GM12878 (cell line): ENCODE measurements around the gene CACNA2D3. TPM values are rescaled to one million over a fixed set of nuclear protein-coding genes. Genes with fewer than 3 reads are reported as not detected.

ENCODE experiments used
- ATAC-seq: fragments of 200-7000 bp; cut with Tn5 transposase; 3 replicates; pipeline ENCODE4 v1.9.1; 2020; ENCODE audit warnings: mild to moderate bottlenecking, moderate library complexity
- BruUV-seq: library from RNA; stranded (reverse); fragments of 400-500 nt; replicated peaks from 2 replicates; lab custom pipeline; 2021; lab: Mats Ljungman, UMichigan
- CTCF ChIA-PET: fragments of 300-600 bp; sonication (Branson Sonifier 250); formaldehyde crosslinking; extraction: SDS; loops from one replicate; lab custom pipeline; 2021; ENCODE audit warnings: inconsistent platforms; lab: Yijun Ruan, JAX
- POLR2A ChIA-PET: fragments of 350-600 bp; formaldehyde crosslinking; extraction: SDS; loops from one replicate; lab custom pipeline; 2021; ENCODE audit warnings: inconsistent platforms; lab: Charles Lee
- RAD21 ChIA-PET: fragments of 300-600 bp; sonication (Branson Sonifier 250); formaldehyde crosslinking; loops from one replicate; lab custom pipeline; 2023; ENCODE audit warnings: antibody characterized with exemption; ENCODE audit not compliant: unreplicated experiment; lab: Charles Lee
- SMC1A ChIA-PET: fragments of 300-600 bp; sonication (Branson Sonifier 250); formaldehyde crosslinking; loops from one replicate; lab custom pipeline; 2023; ENCODE audit not compliant: unreplicated experiment, uncharacterized antibody; lab: Charles Lee
- DNase-seq: peaks from one replicate; pipeline ENCODE4 v3.0.0-alpha.2; 2011; ENCODE audit warnings: low read depth, low spot score
- FAIRE-seq: peaks from 3 replicates; lab custom pipeline; 2011; peaks lifted over from hg19 to GRCh38; lab: Jason Lieb, UNC
- H2AFZ ChIP-seq: 2 replicates; pipeline ENCODE4 v1.6.0; 2011; ENCODE audit warnings: low read depth, low read length, control low read depth; ENCODE audit not compliant: control insufficient read depth
- H3K27ac ChIP-seq: 2 replicates; pipeline ENCODE4 v1.5.1; 2011; ENCODE audit warnings: control low read depth; ENCODE audit not compliant: control insufficient read depth, insufficient read depth
- H3K27me3 ChIP-seq, 2 experiments: replicated peaks in 1 of 2; 2 replicates each; pipeline versions ENCODE4 v1.6.0 to v1.6.1; 2011; ENCODE audit warnings: low read length in 1 of 2; ENCODE audit not compliant: control insufficient read depth in 2 of 2, insufficient read depth in 2 of 2
- H3K36me3 ChIP-seq, 2 experiments: 2 replicates each; pipeline ENCODE4 v1.5.1; 2011; ENCODE audit warnings: low read length in 1 of 2; ENCODE audit not compliant: control insufficient read depth in 2 of 2, insufficient read depth in 2 of 2
- H3K4me1 ChIP-seq: 2 replicates; pipeline ENCODE4 v1.6.1; 2011; ENCODE audit warnings: mild to moderate bottlenecking, low read length, moderate library complexity, mixed read lengths; ENCODE audit not compliant: control insufficient read depth, insufficient read depth
- H3K4me2 ChIP-seq: 2 replicates; pipeline ENCODE4 v1.6.0; 2011; ENCODE audit warnings: control low read depth; ENCODE audit not compliant: control insufficient read depth, insufficient read depth
- H3K4me3 ChIP-seq: fragments of 200-600 bp; sonication (generic); 2 replicates; pipeline ENCODE4 v1.5.1; 2016
- H3K79me2 ChIP-seq: 2 replicates; pipeline ENCODE4 v1.6.0; 2011; ENCODE audit warnings: low read length; ENCODE audit not compliant: control insufficient read depth, insufficient read depth
- H3K9ac ChIP-seq: 2 replicates; pipeline ENCODE4 v1.8.0; 2011; ENCODE audit warnings: low read length, control low read depth, mixed read lengths; ENCODE audit not compliant: control insufficient read depth, insufficient read depth
- H3K9me3 ChIP-seq: replicated peaks from 3 replicates; pipeline ENCODE4 v1.5.1; 2011; ENCODE audit warnings: mild to moderate bottlenecking, low read length; ENCODE audit not compliant: control insufficient read depth, insufficient read depth
- H4K20me1 ChIP-seq: 2 replicates; pipeline ENCODE4 v1.6.0; 2011; ENCODE audit not compliant: control insufficient read depth, insufficient read depth
- IKZF1 ChIP-seq: fragments of 450-650 bp; conservative IDR thresholded peaks from 2 replicates; pipeline ENCODE4 v1.6.1; 2017; ENCODE audit warnings: antibody characterized with exemption, mild to moderate bottlenecking
- IRF4 ChIP-seq: IDR thresholded peaks from 2 replicates; pipeline ENCODE4 v1.6.1; 2011; ENCODE audit warnings: low read depth, low read length
- JUND ChIP-seq: IDR thresholded peaks from 2 replicates; pipeline ENCODE4 v1.6.1; 2012; ENCODE audit warnings: low read depth, mild to moderate bottlenecking, low read length, improper control_type of control experiment, moderate library complexity
- MTA2 ChIP-seq: fragments of 450-650 bp; IDR thresholded peaks from 2 replicates; pipeline ENCODE4 v1.6.1; 2016; ENCODE audit warnings: low read depth, mild to moderate bottlenecking, moderate library complexity
- NR2C1 ChIP-seq: fragments of 450-650 bp; IDR thresholded peaks from 2 replicates; pipeline ENCODE4 v1.6.1; 2017; ENCODE audit warnings: antibody characterized with exemption, mild to moderate bottlenecking, moderate library complexity
- RBBP5 ChIP-seq: fragments of 200-600 bp; sonication (generic); conservative IDR thresholded peaks from 2 replicates; pipeline ENCODE4 v1.6.1; 2016
- SIX5 ChIP-seq: IDR thresholded peaks from 2 replicates; pipeline ENCODE4 v1.6.1; 2011; ENCODE audit warnings: mild to moderate bottlenecking, low read depth, low read length, moderate library complexity; ENCODE audit not compliant: severe bottlenecking
- SRF ChIP-seq, 2 experiments: IDR thresholded peaks; 2 replicates each; pipeline ENCODE4 v1.6.1; 2011; ENCODE audit warnings: low read depth in 2 of 2, low read length in 2 of 2, mild to moderate bottlenecking in 1 of 2, moderate library complexity in 1 of 2
- TBL1XR1 ChIP-seq: IDR thresholded peaks from 2 replicates; pipeline ENCODE4 v1.6.1; 2012; ENCODE audit warnings: low read depth, low read length, improper control_type of control experiment
- TCF3 ChIP-seq: IDR thresholded peaks from 2 replicates; pipeline ENCODE4 v1.6.1; 2012; ENCODE audit warnings: low read depth, mild to moderate bottlenecking, low read length, borderline replicate concordance; ENCODE audit not compliant: insufficient read depth
- YBX1 ChIP-seq: fragments of 450-650 bp; IDR thresholded peaks from 2 replicates; pipeline ENCODE4 v1.6.1; 2016; ENCODE audit warnings: antibody characterized with exemption
- WGBS: methylation state at CpG from one replicate; pipeline ENCODE4 v1.1.6; 2016; ENCODE audit warnings: low lambda C conversion rate; ENCODE audit not compliant: insufficient replicate concordance, insufficient coverage; ENCODE audit errors: missing lambda C conversion rate; 5-methylcytosine and 5-hydroxymethylcytosine counted together
- in situ Hi-C: fragments of 300-500 bp; cut with MboI; formaldehyde crosslinking; loops from 9 replicates; pipeline ENCODE4 v1.14.3; 2018; ENCODE audit warnings: mixed read lengths
- intact Hi-C: fragments of 100-400 bp; cut with micrococcal nuclease; formaldehyde crosslinking; loops from one replicate; pipeline ENCODE4 v1.14.2; 2022; ENCODE audit not compliant: unreplicated experiment
- polyA plus RNA-seq, 11 experiments: library from polyadenylated mRNA; depleted of rRNA in 4 of 11; unstranded in 6 of 11; stranded (reverse) in 5 of 11; fragments of >200 nt; fragmentation: Nextera tagmentation in 4 of 11; fragmentation: Illumina TruSeq in 1 of 11; extraction: Ambion mirVana in 4 of 11; extraction: Trizol in 1 of 11; gene quantifications; 1 replicate in 1 of 11; 2 replicates in 10 of 11; pipeline versions ENCODE4 v1.2.1 to v1.2.3, GENCODE V29; 2011 to 2016; ENCODE audit warnings: inconsistent platforms in 2 of 11, missing spikeins in 2 of 11, low read depth in 1 of 11
- total RNA-seq, 4 experiments: library from RNA; depleted of rRNA in 3 of 4; stranded (reverse); fragments of >200 nt in 3 of 4; fragmentation: Illumina TruSeq in 1 of 4; extraction: Trizol in 1 of 4; gene quantifications; 2 replicates each; pipeline versions ENCODE4 v1.2.1 to v1.2.3, GENCODE V29; 2013 to 2021
- TF ChIP-seq, protein P1 (sequence below): IDR thresholded peaks from 2 replicates; pipeline ENCODE4 v1.6.1; 2011; ENCODE audit warnings: low read depth, mild to moderate bottlenecking, low read length, moderate library complexity, borderline replicate concordance; ENCODE audit errors: extremely low read depth
- TF ChIP-seq, protein P2 (sequence below): fragments of 450-650 bp; IDR thresholded peaks from 2 replicates; pipeline ENCODE4 v1.6.1; 2014; ENCODE audit warnings: mild to moderate bottlenecking

The CACNA2D3 gene
- total and polyA plus RNA-seq, 10 of the 15 experiments (the other 5 are each of a cell fraction or from before 2014, with no cell fraction given) = not detected

GRCh38 chr3:54127499-54128056 lies 5.2 kb downstream of the CACNA2D3 start:
- 44% methylated on average over 6 of the region's 6 CpGs for WGBS
- no peaks in the 10 kb centered on the region for H3K79me2 ChIP-seq
- RAD21 ChIA-PET = interaction anchor here (1.0 kb wide), 1 partner anchor 13 kb away, joined by 3 read pairs; no protein-coding TSS in a partner anchor
- DNase-seq (no peak), ATAC-seq (no peak), FAIRE-seq (no peak)
- intact Hi-C loops (no loop called here), in situ Hi-C loops (no loop called here)
- H3K36me3 ChIP-seq = no peaks in the 10 kb centered on the region
- H3K27ac ChIP-seq = no peak overlapping the region
- no peaks in the 10 kb centered on the region for H3K9me3 ChIP-seq
- no peak overlapping the region for H3K9ac ChIP-seq
- no peaks in the 10 kb centered on the region for H4K20me1 ChIP-seq
- no peaks in the 10 kb centered on the region for H3K4me1 ChIP-seq
- H2AFZ ChIP-seq = no peak overlapping the region
- no peak overlapping the region for H3K4me3 ChIP-seq
- TF ChIP-seq MTA2 = no peak
- TF ChIP-seq JUND = no peak
- TF ChIP-seq SIX5 = no peak
- TF ChIP-seq SRF (IDR thresholded peaks at IDR 0.05; ENCODE audit: low read depth in 2 of 2, low read length in 2 of 2) = no peak
- TF ChIP-seq RBBP5 = no peak
- TF ChIP-seq YBX1 = no peak
- TF ChIP-seq NR2C1 = no peak
- TF ChIP-seq, protein P1, sequence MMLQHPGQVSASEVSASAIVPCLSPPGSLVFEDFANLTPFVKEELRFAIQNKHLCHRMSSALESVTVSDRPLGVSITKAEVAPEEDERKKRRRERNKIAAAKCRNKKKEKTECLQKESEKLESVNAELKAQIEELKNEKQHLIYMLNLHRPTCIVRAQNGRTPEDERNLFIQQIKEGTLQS = no peak
- TF ChIP-seq TCF3 = no peak
- TF ChIP-seq, protein P2, sequence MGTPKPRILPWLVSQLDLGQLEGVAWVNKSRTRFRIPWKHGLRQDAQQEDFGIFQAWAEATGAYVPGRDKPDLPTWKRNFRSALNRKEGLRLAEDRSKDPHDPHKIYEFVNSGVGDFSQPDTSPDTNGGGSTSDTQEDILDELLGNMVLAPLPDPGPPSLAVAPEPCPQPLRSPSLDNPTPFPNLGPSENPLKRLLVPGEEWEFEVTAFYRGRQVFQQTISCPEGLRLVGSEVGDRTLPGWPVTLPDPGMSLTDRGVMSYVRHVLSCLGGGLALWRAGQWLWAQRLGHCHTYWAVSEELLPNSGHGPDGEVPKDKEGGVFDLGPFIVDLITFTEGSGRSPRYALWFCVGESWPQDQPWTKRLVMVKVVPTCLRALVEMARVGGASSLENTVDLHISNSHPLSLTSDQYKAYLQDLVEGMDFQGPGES = no peak
- no peak for TF ChIP-seq IRF4
- TF ChIP-seq TBL1XR1 = no peak
- TF ChIP-seq IKZF1 = no peak
- H3K4me2 ChIP-seq = no peak overlapping the region
- CTCF ChIA-PET = no interaction called here
- SMC1A ChIA-PET = no interaction called here
- peaks cover 2 to 5% of the 10 kb centered on the region in 2 experiments; a peak in 3 of 4 replicates for H3K27me3 ChIP-seq
- POLR2A ChIA-PET = no interaction called here
- BruUV-seq = no TSS peak
